B cell (primary cell): Measurements from ENCODE around the gene ZBED2.

Source experiments
- EZH2 ChIP-seq: IDR thresholded peaks from 2 replicates; pipeline ENCODE4 v1.6.1; 2012; ENCODE audit warnings: borderline replicate concordance, low read depth, mild to moderate bottlenecking, moderate library complexity, low read length; ENCODE audit not compliant: insufficient read depth, poor library complexity, severe bottlenecking
- TF ChIP-seq, protein P1 (sequence below): fragments of 200-600 bp; IDR thresholded peaks from one replicate; pipeline ENCODE4 v1.8.0; 2022; ENCODE audit warnings: antibody characterized with exemption, mild to moderate bottlenecking

DNA sequence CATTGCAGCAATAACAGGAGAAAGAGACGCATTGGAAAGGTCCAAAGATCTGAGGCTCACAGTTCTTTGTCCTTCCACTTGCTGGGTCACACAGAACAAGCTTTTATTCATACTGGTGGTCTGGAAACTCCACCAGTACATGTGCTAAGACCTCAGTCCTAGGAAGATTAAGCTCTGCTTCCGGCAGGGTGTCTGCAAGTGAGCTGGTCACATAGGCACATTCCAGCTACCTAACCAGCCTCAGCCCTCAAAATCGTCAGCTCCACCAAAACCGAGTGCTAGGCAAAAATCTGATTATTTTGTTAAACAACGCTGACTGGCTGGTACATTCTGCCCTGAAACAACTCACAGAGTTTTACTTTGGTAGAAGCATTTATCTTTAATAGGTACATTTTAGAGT lies 2.2 kb downstream of the ZBED2 start:
- TF ChIP-seq, protein P1, sequence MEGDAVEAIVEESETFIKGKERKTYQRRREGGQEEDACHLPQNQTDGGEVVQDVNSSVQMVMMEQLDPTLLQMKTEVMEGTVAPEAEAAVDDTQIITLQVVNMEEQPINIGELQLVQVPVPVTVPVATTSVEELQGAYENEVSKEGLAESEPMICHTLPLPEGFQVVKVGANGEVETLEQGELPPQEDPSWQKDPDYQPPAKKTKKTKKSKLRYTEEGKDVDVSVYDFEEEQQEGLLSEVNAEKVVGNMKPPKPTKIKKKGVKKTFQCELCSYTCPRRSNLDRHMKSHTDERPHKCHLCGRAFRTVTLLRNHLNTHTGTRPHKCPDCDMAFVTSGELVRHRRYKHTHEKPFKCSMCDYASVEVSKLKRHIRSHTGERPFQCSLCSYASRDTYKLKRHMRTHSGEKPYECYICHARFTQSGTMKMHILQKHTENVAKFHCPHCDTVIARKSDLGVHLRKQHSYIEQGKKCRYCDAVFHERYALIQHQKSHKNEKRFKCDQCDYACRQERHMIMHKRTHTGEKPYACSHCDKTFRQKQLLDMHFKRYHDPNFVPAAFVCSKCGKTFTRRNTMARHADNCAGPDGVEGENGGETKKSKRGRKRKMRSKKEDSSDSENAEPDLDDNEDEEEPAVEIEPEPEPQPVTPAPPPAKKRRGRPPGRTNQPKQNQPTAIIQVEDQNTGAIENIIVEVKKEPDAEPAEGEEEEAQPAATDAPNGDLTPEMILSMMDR = no peak
- no peak for TF ChIP-seq EZH2
